Thyroid gland (tissue), 4 donors: ENCODE results near the gene RCAN1. TPM values are rescaled to one million over a fixed set of nuclear protein-coding genes. Genes with fewer than 3 reads are reported as not detected.

Experiments used
- DNase-seq, 2 donors: peaks; one replicate each; pipeline ENCODE4 v3.0.0-alpha.2; 2019
- H3K27ac ChIP-seq, 3 donors: fragments of 200-600 bp; sonication (generic); 1 replicate in 2 of 3; 2 replicates in 1 of 3; pipeline ENCODE4 v1.5.1; 2016 to 2019; ENCODE audit warnings: mild to moderate bottlenecking in 1 of 3, moderate library complexity in 1 of 3
- H3K27me3 ChIP-seq: fragments of 200-600 bp; sonication (generic); one replicate; pipeline ENCODE4 v1.5.1; 2019
- H3K36me3 ChIP-seq, 2 donors: fragments of 200-600 bp; sonication (generic); one replicate each; pipeline ENCODE4 v1.5.1; 2016 to 2019
- H3K4me1 ChIP-seq, 2 donors: fragments of 200-600 bp; sonication (generic); one replicate each; pipeline ENCODE4 v1.5.1; 2017 to 2019
- H3K4me3 ChIP-seq, 3 donors: fragments of 200-600 bp; sonication (generic); replicated peaks in 1 of 3; 1 replicate in 2 of 3; 2 replicates in 1 of 3; pipeline ENCODE4 v1.5.1; 2016; ENCODE audit warnings: mild to moderate bottlenecking in 1 of 3
- H3K9me3 ChIP-seq: fragments of 200-600 bp; sonication (generic); one replicate; pipeline ENCODE4 v1.5.1; 2017
- POLR2A ChIP-seq, 2 donors: fragments of 450-650 bp; IDR thresholded peaks; one replicate each; pipeline ENCODE4 v1.6.1; 2017; ENCODE audit warnings: antibody characterized with exemption in 2 of 2, mild to moderate bottlenecking in 2 of 2, moderate library complexity in 1 of 2
- WGBS, 2 donors: methylation state at CpG; one replicate each; pipeline ENCODE4 v1.1.5; 2017; 5-methylcytosine and 5-hydroxymethylcytosine counted together
- intact Hi-C: fragments of 100-400 bp; cut with DNase I; formaldehyde crosslinking; loops from one replicate; pipeline ENCODE4 v1.15.1; 2023
- total RNA-seq, 4 donors: library from RNA; depleted of rRNA; stranded (reverse); fragments of >200 nt; gene quantifications; one replicate each; pipeline ENCODE4 v1.2.3, GENCODE V29; 2016
- TF ChIP-seq, protein P1 (sequence below), 6 experiments: fragments of 200-600 bp in 3 of 6; fragments of 450-650 bp in 3 of 6; sonication (generic) in 3 of 6; IDR thresholded peaks; one replicate each; pipeline ENCODE4 v1.5.1; 2016 to 2019; ENCODE audit warnings: antibody characterized with exemption in 6 of 6, mild to moderate bottlenecking in 2 of 6, inconsistent platforms in 1 of 6, moderate library complexity in 1 of 6

RCAN1 gene
- total RNA-seq, 4 donors from 2014 or later: 24.5 to 32.7 (median 29.0) TPM

DNA sequence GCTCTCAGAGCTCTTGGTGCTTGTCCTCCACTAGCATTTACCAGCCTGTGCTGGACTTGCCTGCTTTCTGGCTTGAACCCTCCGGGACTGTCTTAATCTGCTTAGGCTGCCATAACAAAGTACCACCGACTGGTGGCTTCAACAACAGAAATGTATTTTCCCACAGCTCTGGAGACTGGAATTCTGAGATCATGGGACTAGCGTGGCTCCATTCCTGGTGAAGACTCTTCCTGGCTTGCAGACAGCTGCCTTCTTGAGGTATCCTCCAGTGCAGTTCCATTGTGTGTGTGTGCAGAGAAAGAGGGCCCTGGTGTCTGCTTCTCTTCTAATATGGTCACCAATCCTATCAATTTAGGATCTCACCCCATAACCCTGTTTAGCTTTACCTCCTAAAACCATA lies 22.0 kb upstream of the RCAN1 start:
- no peak overlapping the region for H3K27ac ChIP-seq
- intact Hi-C loops: no loop called here
- no peaks in the 10 kb centered on the region for H3K27me3 ChIP-seq
- 83 to 89% methylated on average over 3 of the region's 3 CpGs for WGBS, 2 donors
- H3K4me3 ChIP-seq: no peak overlapping the region
- DNase-seq: no peak
- TF ChIP-seq, protein P1, sequence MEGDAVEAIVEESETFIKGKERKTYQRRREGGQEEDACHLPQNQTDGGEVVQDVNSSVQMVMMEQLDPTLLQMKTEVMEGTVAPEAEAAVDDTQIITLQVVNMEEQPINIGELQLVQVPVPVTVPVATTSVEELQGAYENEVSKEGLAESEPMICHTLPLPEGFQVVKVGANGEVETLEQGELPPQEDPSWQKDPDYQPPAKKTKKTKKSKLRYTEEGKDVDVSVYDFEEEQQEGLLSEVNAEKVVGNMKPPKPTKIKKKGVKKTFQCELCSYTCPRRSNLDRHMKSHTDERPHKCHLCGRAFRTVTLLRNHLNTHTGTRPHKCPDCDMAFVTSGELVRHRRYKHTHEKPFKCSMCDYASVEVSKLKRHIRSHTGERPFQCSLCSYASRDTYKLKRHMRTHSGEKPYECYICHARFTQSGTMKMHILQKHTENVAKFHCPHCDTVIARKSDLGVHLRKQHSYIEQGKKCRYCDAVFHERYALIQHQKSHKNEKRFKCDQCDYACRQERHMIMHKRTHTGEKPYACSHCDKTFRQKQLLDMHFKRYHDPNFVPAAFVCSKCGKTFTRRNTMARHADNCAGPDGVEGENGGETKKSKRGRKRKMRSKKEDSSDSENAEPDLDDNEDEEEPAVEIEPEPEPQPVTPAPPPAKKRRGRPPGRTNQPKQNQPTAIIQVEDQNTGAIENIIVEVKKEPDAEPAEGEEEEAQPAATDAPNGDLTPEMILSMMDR (IDR thresholded peaks at IDR 0.05): no peak
- TF ChIP-seq POLR2A (IDR thresholded peaks at IDR 0.05): no peak
- H3K4me1 ChIP-seq: peaks cover 0 to 8% of the 10 kb centered on the region in 2 donors
- no peaks in the 10 kb centered on the region for H3K36me3 ChIP-seq
- H3K9me3 ChIP-seq: no peaks in the 10 kb centered on the region

GRCh38 chr21:34635307-34635706 lies 20.4 kb upstream of the RCAN1 start:
- TF ChIP-seq, protein P1 (IDR thresholded peaks at IDR 0.05): no peak
- no peak for TF ChIP-seq POLR2A (IDR thresholded peaks at IDR 0.05)
- no peak overlapping the region for H3K4me3 ChIP-seq
- DNase-seq: no peak
- no peak overlapping the region for H3K27ac ChIP-seq
- no peaks in the 10 kb centered on the region for H3K9me3 ChIP-seq
- H3K36me3 ChIP-seq: no peaks in the 10 kb centered on the region
- 75 to 85% methylated on average over 2 to 3 of the region's 3 CpGs for WGBS, 2 donors
- no peaks in the 10 kb centered on the region for H3K4me1 ChIP-seq
- intact Hi-C loops: no loop called here
- H3K27me3 ChIP-seq: no peaks in the 10 kb centered on the region

GRCh38 chr21:34632498-34632897 lies 17.6 kb upstream of the RCAN1 start:
- Histone ChIP-seq H3K27me3 (no peaks in the 10 kb centered on the region), H3K36me3 (no peaks in the 10 kb centered on the region), H3K27ac (no peak overlapping the region), H3K9me3 (no peaks in the 10 kb centered on the region), H3K4me3 (no peak overlapping the region), H3K4me1 (no peaks in the 10 kb centered on the region)
- no peak for DNase-seq
- 80 to 87% methylated on average over 4 of the region's 4 CpGs for WGBS, 2 donors
- TF ChIP-seq, protein P1 (IDR thresholded peaks at IDR 0.05): no peak
- intact Hi-C loops: no loop called here

DNA sequence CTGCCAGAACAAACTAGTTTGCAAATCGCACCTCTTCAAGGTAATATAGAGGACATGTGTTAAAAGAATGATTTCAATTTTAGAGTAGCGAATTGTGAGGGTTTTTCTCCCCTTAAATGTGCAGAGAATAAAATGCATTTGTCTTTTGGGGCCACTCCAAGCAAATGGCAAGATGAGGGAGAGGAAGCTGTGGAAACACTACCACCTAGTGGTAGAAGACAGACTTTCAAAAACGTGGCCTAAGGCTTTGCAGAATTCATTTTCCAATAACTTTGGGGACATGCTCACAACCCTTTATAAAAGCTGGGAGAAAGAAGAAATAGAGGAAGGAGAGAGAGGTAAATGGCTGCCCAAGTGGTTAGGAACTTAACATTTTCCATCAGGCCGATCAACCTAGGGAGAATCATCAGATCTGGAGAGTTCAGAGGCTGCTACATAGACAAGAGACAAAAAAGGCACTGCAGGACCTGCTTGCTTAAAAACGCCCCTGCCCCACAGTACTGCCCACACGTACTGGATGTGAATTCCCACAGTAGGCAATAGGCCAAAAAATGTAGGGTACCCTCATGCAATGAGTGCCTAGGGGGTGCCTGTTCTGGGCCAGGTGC lies 15.7 kb upstream of the RCAN1 start:
- H3K9me3 ChIP-seq: no peaks in the 10 kb centered on the region
- DNase-seq: peak in 1 of 2 donors; percentile 12
- intact Hi-C loops: no loop called here
- TF ChIP-seq POLR2A (IDR thresholded peaks at IDR 0.05): no peak
- TF ChIP-seq, protein P1 (IDR thresholded peaks at IDR 0.05): peak; percentile 42 to 87 (median 79)
- no peaks in the 10 kb centered on the region for H3K4me1 ChIP-seq
- no peaks in the 10 kb centered on the region for H3K27me3 ChIP-seq
- WGBS, 2 donors: 7% methylated on average over 6 of the region's 6 CpGs
- no peaks in the 10 kb centered on the region for H3K36me3 ChIP-seq
- no peak overlapping the region for H3K27ac ChIP-seq
- no peak overlapping the region for H3K4me3 ChIP-seq

GRCh38 chr21:34626131-34626530 lies 11.2 kb upstream of the RCAN1 start:
- TF ChIP-seq, protein P1 (IDR thresholded peaks at IDR 0.05): no peak
- no peak for TF ChIP-seq POLR2A (IDR thresholded peaks at IDR 0.05)
- DNase-seq: no peak
- Histone ChIP-seq H3K27ac (no peak overlapping the region), H3K9me3 (no peaks in the 10 kb centered on the region), H3K4me3 (no peak overlapping the region), H3K36me3 (no peaks in the 10 kb centered on the region), H3K27me3 (no peaks in the 10 kb centered on the region), H3K4me1 (no peaks in the 10 kb centered on the region)
- 79 to 86% methylated on average over 8 of the region's 8 CpGs for WGBS, 2 donors
- intact Hi-C loops: no loop called here
